Loucy (cell line): Measurements from ENCODE around the gene NIPSNAP2.
"Not testable (repeated sequence)": the region's sequence is repeated elsewhere in the genome, so short reads cannot be mapped to it uniquely, and the experiment has no call there.

Source experiments
- H2AFZ ChIP-seq: fragments of 200-600 bp; sonication (generic); 2 replicates; pipeline ENCODE4 v1.6.0; 2016; ENCODE audit warnings: antibody characterized with exemption, mild to moderate bottlenecking, low read length, moderate library complexity
- H3F3A ChIP-seq: fragments of 200-600 bp; 2 replicates; pipeline ENCODE4 v1.6.0; 2016; ENCODE audit warnings: antibody characterized with exemption, low read depth, mild to moderate bottlenecking
- H3K27me3 ChIP-seq: fragments of 200-600 bp; sonication (generic); 2 replicates; pipeline ENCODE4 v1.6.1; 2014; ENCODE audit warnings: low read length, mild to moderate bottlenecking; ENCODE audit not compliant: insufficient read depth, poor library complexity, severe bottlenecking
- H3K36me3 ChIP-seq: fragments of 200-600 bp; sonication (generic); 2 replicates; pipeline ENCODE4 v1.6.1; 2016; ENCODE audit warnings: low read length; ENCODE audit not compliant: insufficient read depth
- H3K4me1 ChIP-seq: fragments of 200-600 bp; sonication (generic); 2 replicates; pipeline ENCODE4 v1.5.1; 2014; ENCODE audit warnings: low read length, mild to moderate bottlenecking; ENCODE audit not compliant: insufficient read depth, poor library complexity, severe bottlenecking
- H3K4me2 ChIP-seq: fragments of 200-600 bp; sonication (generic); 2 replicates; pipeline ENCODE4 v1.6.0; 2014; ENCODE audit warnings: antibody characterized with exemption, low read length, low read depth, mild to moderate bottlenecking; ENCODE audit not compliant: poor library complexity, severe bottlenecking
- H3K4me3 ChIP-seq: fragments of 200-600 bp; sonication (generic); 2 replicates; pipeline ENCODE4 v1.5.1; 2014; ENCODE audit warnings: low read length, mild to moderate bottlenecking, mixed read lengths; ENCODE audit not compliant: poor library complexity, severe bottlenecking
- H3K79me2 ChIP-seq: fragments of 200-600 bp; sonication (generic); 2 replicates; pipeline ENCODE4 v1.6.1; 2014; ENCODE audit warnings: low read length; ENCODE audit not compliant: insufficient read depth
- H3K9ac ChIP-seq: fragments of 200-600 bp; sonication (generic); 2 replicates; pipeline ENCODE4 v1.6.0; 2014; ENCODE audit warnings: mild to moderate bottlenecking, low read depth, low read length, moderate library complexity; ENCODE audit not compliant: poor library complexity, severe bottlenecking
- H3K9me2 ChIP-seq: fragments of 200-600 bp; sonication (generic); replicated peaks from 2 replicates; pipeline ENCODE4 v1.6.1; 2016; ENCODE audit warnings: low read depth, low read length, mixed read lengths
- H3K9me3 ChIP-seq: fragments of 200-600 bp; sonication (generic); 2 replicates; pipeline ENCODE4 v1.6.1; 2014; ENCODE audit warnings: mild to moderate bottlenecking, antibody characterized with exemption, low read length, low read depth; ENCODE audit not compliant: insufficient read depth
- H4K20me1 ChIP-seq: fragments of 200-600 bp; sonication (generic); 2 replicates; pipeline ENCODE4 v1.6.0; 2014; ENCODE audit warnings: antibody characterized with exemption, low read length, mild to moderate bottlenecking; ENCODE audit not compliant: insufficient read depth, poor library complexity, severe bottlenecking
- EZH2phosphoT487 ChIP-seq: fragments of 200-600 bp; IDR thresholded peaks from 2 replicates; pipeline ENCODE4 v1.6.1; 2018; ENCODE audit warnings: antibody characterized with exemption, mild to moderate bottlenecking, moderate library complexity, borderline replicate concordance
- TF ChIP-seq, protein P1 (sequence below): fragments of 200-600 bp; sonication (generic); conservative IDR thresholded peaks from 2 replicates; pipeline ENCODE4 v1.5.1; 2014; ENCODE audit warnings: mild to moderate bottlenecking, antibody characterized with exemption, low read length

The NIPSNAP2 gene

DNA sequence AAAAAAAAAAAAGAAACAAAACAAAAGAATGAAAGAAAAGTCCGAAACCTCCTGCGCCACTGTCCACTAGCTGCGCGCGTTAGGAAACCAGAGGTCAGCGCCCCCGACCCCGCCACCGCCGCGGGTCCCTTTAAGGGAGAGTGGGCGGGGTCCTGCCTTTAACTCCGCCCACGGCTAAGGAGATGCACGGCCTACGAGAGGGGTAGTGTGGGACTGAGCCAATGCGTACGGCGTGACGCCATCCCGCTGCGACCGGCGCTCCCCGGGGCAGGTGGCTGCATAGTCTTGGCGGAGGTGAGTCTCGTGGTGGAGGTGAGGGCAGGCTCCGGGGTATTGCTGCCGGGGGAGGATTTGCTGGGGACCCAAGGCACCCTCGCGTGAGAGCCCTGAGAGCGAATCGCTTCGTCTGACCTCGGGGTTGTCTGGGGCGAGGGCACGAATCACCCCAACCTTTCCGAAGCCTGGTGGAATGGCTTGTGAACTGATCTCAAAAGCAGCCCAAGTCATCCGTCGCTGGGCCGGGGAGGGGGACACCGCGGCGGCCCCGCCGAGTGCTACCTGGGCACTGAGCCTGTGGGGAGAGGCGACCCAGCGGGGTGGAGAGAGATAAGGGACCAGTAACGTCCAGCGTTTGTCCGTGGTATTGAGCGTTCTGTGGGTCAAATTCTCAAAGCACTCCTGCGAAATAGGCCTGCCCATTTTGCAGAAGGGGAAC lies 12.6 kb upstream of the NIPSNAP2 start, which contains the start of gene MRPS17:
Gene MRPS17, plus strand, starts transcription at position 241 of the 715 bp plus-strand sequence. CDS start 1,319 bp downstream, outside the sequence.
- peak within 1 kb of the TSS; percentile 99 for H3K9ac ChIP-seq
- H3K4me3 ChIP-seq: peak within 1 kb of the TSS; percentile 100
- H3K9me3 ChIP-seq: no peaks in the 10 kb centered on the region
- H3K4me1 ChIP-seq: peaks cover 4% of the 10 kb centered on the region
- no peaks in the 10 kb centered on the region for H3K27me3 ChIP-seq
- H4K20me1 ChIP-seq: peaks cover 7% of the 10 kb centered on the region
- no peaks in the 10 kb centered on the region for H3F3A ChIP-seq
- H3K4me2 ChIP-seq: peak within 1 kb of the TSS; percentile 87
- peaks cover 21% of the 10 kb centered on the region for H3K79me2 ChIP-seq
- TF ChIP-seq EZH2phosphoT487: no peak
- TF ChIP-seq, protein P1, sequence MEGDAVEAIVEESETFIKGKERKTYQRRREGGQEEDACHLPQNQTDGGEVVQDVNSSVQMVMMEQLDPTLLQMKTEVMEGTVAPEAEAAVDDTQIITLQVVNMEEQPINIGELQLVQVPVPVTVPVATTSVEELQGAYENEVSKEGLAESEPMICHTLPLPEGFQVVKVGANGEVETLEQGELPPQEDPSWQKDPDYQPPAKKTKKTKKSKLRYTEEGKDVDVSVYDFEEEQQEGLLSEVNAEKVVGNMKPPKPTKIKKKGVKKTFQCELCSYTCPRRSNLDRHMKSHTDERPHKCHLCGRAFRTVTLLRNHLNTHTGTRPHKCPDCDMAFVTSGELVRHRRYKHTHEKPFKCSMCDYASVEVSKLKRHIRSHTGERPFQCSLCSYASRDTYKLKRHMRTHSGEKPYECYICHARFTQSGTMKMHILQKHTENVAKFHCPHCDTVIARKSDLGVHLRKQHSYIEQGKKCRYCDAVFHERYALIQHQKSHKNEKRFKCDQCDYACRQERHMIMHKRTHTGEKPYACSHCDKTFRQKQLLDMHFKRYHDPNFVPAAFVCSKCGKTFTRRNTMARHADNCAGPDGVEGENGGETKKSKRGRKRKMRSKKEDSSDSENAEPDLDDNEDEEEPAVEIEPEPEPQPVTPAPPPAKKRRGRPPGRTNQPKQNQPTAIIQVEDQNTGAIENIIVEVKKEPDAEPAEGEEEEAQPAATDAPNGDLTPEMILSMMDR: no peak
- H2AFZ ChIP-seq: peak within 1 kb of the TSS; percentile 97
- H3K36me3 ChIP-seq: no peaks in the 10 kb centered on the region; the same call in 1 of the 2 replicates
- H3K9me2 ChIP-seq: no peaks in the 10 kb centered on the region

DNA sequence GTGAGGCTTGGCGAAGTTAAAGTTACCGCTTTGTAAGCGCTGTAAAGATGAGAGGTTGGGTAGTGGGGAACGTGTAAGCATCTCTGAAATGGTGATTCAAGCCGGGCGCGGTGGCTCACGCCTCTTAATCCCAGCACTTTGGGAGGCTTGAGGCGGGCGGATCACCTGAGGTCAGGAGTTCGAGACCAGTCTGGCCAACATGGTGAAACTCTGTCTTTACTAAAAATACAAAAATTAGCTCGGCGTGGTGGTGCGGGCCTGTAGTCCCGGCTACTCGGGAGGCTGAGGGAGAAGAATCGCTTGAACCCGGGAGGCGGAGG lies 12.1 kb upstream of the NIPSNAP2 start:
- Histone ChIP-seq H3K4me2 (peak overlapping the region; percentile 87), H3K79me2 (peaks cover 21% of the 10 kb centered on the region), H3K4me3 (peak overlapping the region; percentile 100), H2AFZ (0 out of 2 replicates have a peak overlapping the region, but pooled peaks have one; percentile 97), H3K9ac (peak overlapping the region; percentile 99)
- not testable (repeated sequence) for H3F3A ChIP-seq, H3K27me3 ChIP-seq, H3K9me3 ChIP-seq, H4K20me1 ChIP-seq, H3K36me3 ChIP-seq, H3K4me1 ChIP-seq, H3K9me2 ChIP-seq

DNA sequence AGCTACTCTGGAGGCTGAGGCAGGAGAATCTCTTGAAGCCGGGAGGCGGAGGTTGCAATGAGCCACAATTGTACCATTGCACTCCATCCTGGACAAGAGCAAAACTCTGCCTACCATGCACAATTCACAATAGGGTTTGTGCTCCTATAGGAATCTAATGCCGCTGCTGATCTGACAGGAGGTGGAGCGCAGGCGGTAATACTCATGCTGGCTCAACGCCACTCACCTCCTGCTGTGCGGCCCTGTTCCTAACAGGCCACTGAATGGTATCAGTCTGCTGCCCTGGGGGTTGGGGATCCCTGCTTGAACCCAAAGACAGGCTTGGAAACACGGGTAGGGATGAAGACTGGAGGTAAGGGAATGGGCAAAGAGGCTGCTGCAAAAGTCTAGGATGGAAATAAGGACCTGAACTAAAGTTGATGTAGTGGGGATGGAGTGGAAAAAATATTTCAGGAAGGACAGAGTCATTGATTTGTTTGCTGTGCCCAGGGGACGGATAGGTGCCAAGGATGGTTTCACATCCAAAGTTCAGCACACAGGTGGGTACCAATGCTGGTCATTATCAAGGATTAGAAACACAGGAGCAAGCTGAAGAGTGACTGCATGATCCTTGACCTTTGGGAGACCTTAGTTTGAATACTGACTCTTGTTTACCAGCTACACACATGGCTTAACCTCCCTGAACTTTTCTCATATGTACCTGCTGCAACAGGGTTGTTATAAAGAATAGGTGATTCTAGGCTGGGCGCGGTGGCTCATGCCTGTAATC lies 10.5 kb upstream of the NIPSNAP2 start:
- Histone ChIP-seq H3K9ac (no peak overlapping the region), H3K9me3 (no peaks in the 10 kb centered on the region), H3K36me3 (no peaks in the 10 kb centered on the region; the same call in 1 of the 2 replicates), H3K4me1 (peaks cover 4% of the 10 kb centered on the region), H3K27me3 (no peaks in the 10 kb centered on the region), H4K20me1 (peaks cover 7% of the 10 kb centered on the region), H3K4me3 (no peak overlapping the region), H3K9me2 (no peaks in the 10 kb centered on the region), H3K4me2 (peak overlapping the region; percentile 87), H2AFZ (no peak overlapping the region), H3F3A (no peaks in the 10 kb centered on the region), H3K79me2 (peaks cover 21% of the 10 kb centered on the region)
- no peak for TF ChIP-seq EZH2phosphoT487
- TF ChIP-seq, protein P1: no peak
